CD14-positive monocyte (primary cell): ENCODE data around the gene SHQ1. TPM values are rescaled to one million over a fixed set of nuclear protein-coding genes. Genes with fewer than 3 reads are reported as not detected.

Experiments
- DNase-seq, 3 donors: peaks; one replicate each; pipeline ENCODE4 v3.0.0-alpha.2; 2011 to 2022
- H2AFZ ChIP-seq: 2 replicates; pipeline ENCODE4 v1.6.0; 2012; ENCODE audit warnings: mild to moderate bottlenecking, low read depth, low read length, inconsistent platforms; ENCODE audit not compliant: insufficient read depth, poor library complexity, severe bottlenecking
- H3K27ac ChIP-seq, 2 donors: 1 replicate in 1 of 2; 2 replicates in 1 of 2; pipeline ENCODE4 v1.5.1; 2012 to 2013; ENCODE audit warnings: low read length in 2 of 2, control low read depth in 1 of 2, inconsistent platforms in 1 of 2, low read depth in 1 of 2, mild to moderate bottlenecking in 1 of 2
- H3K27me3 ChIP-seq, 2 donors: one replicate each; pipeline versions ENCODE4 v1.6.0 to v1.6.1; 2011 to 2013; ENCODE audit warnings: low read length in 2 of 2; ENCODE audit not compliant: control insufficient read depth in 2 of 2, insufficient read depth in 2 of 2
- H3K36me3 ChIP-seq, 2 donors: replicated peaks in 1 of 2; 1 replicate in 1 of 2; 2 replicates in 1 of 2; pipeline versions ENCODE4 v1.5.1 to v1.6.1; 2012 to 2013; ENCODE audit warnings: low read length in 2 of 2, control low read depth in 1 of 2, inconsistent platforms in 1 of 2, mild to moderate bottlenecking in 1 of 2; ENCODE audit not compliant: insufficient read depth in 2 of 2, control insufficient read depth in 1 of 2
- H3K4me1 ChIP-seq, 2 donors: 1 replicate in 1 of 2; 2 replicates in 1 of 2; pipeline versions ENCODE4 v1.5.1 to v1.6.1; 2012 to 2013; ENCODE audit warnings: low read length in 2 of 2, control low read depth in 1 of 2, inconsistent platforms in 1 of 2, mild to moderate bottlenecking in 1 of 2, moderate library complexity in 1 of 2; ENCODE audit not compliant: insufficient read depth in 2 of 2, control insufficient read depth in 1 of 2
- H3K4me2 ChIP-seq: replicated peaks from 2 replicates; pipeline ENCODE3; 2012; ENCODE audit warnings: low read length, moderate library complexity, mild to moderate bottlenecking; ENCODE audit not compliant: poor library complexity, severe bottlenecking; ENCODE audit errors: extremely low read depth
- H3K4me3 ChIP-seq, 3 experiments: fragments of 200-600 bp in 1 of 3; sonication (generic) in 1 of 3; replicated peaks in 1 of 3; 1 replicate in 2 of 3; 2 replicates in 1 of 3; pipeline ENCODE4 v1.5.1; 2011 to 2013; ENCODE audit warnings: low read length in 3 of 3, mild to moderate bottlenecking in 3 of 3, control low read depth in 2 of 3, low read depth in 2 of 3, inconsistent platforms in 1 of 3, moderate library complexity in 1 of 3
- H3K79me2 ChIP-seq: 2 replicates; pipeline ENCODE4 v1.6.0; 2012; ENCODE audit warnings: mild to moderate bottlenecking, control low read depth, inconsistent platforms, low read length, moderate library complexity; ENCODE audit not compliant: insufficient read depth
- H3K9ac ChIP-seq: 2 replicates; pipeline ENCODE4 v1.6.0; 2017; ENCODE audit warnings: low read length, mild to moderate bottlenecking; ENCODE audit not compliant: insufficient read depth, poor library complexity, severe bottlenecking
- H3K9me3 ChIP-seq, 2 donors: replicated peaks in 1 of 2; 1 replicate in 1 of 2; 2 replicates in 1 of 2; pipeline versions ENCODE4 v1.5.1 to v1.6.1; 2012 to 2013; ENCODE audit warnings: low read length in 2 of 2, control low read depth in 1 of 2; ENCODE audit not compliant: control insufficient read depth in 1 of 2, insufficient read depth in 1 of 2
- H4K20me1 ChIP-seq: 2 replicates; pipeline ENCODE4 v1.6.0; 2012; ENCODE audit warnings: mild to moderate bottlenecking, low read length, control low read depth, moderate library complexity; ENCODE audit not compliant: insufficient read depth
- H3K27ac Mint-ChIP-seq, 7 donors: one replicate each; pipeline ENCODE4 v1.8.0; 2020; ENCODE audit warnings: mild to moderate bottlenecking in 7 of 7, mixed read lengths in 7 of 7, moderate library complexity in 6 of 7, inconsistent platforms in 2 of 7
- H3K27me3 Mint-ChIP-seq, 3 donors: one replicate each; pipeline ENCODE4 v1.8.0; 2021 to 2022; ENCODE audit warnings: low read depth in 3 of 3, mild to moderate bottlenecking in 3 of 3, mixed read lengths in 3 of 3, moderate library complexity in 3 of 3, inconsistent platforms in 1 of 3
- H3K36me3 Mint-ChIP-seq, 2 donors: one replicate each; pipeline ENCODE4 v1.8.0; 2020; ENCODE audit warnings: mixed read lengths in 2 of 2, inconsistent platforms in 1 of 2, mild to moderate bottlenecking in 1 of 2
- H3K4me1 Mint-ChIP-seq: one replicate; pipeline ENCODE4 v1.8.0; 2020; ENCODE audit warnings: mild to moderate bottlenecking, mixed read lengths
- H3K4me3 Mint-ChIP-seq, 2 donors: one replicate each; pipeline ENCODE4 v1.8.0; 2020; ENCODE audit warnings: mild to moderate bottlenecking in 2 of 2, mixed read lengths in 2 of 2, moderate library complexity in 1 of 2
- H3K9me3 Mint-ChIP-seq, 7 donors: one replicate each; pipeline ENCODE4 v1.8.0; 2020 to 2022; ENCODE audit warnings: mixed read lengths in 7 of 7, mild to moderate bottlenecking in 6 of 7, moderate library complexity in 6 of 7, inconsistent platforms in 2 of 7
- WGBS: methylation state at CpG from one replicate; pipeline ENCODE4 v1.1.5; 2013; ENCODE audit warnings: missing lambda C conversion rate; ENCODE audit not compliant: insufficient coverage; 5-methylcytosine and 5-hydroxymethylcytosine counted together
- intact Hi-C, 2 donors: fragments of 100-400 bp; cut with micrococcal nuclease; formaldehyde crosslinking; loops; one replicate each; pipeline versions ENCODE4 v1.15.0 to v1.15.1; 2023
- polyA plus RNA-seq, 3 donors: library from polyadenylated mRNA; depleted of rRNA in 1 of 3; unstranded in 2 of 3; stranded (reverse) in 1 of 3; fragments of 300-500 nt in 2 of 3; fragments of >200 nt in 1 of 3; fragmentation: Illumina TruSeq in 2 of 3; gene quantifications; 1 replicate in 2 of 3; 2 replicates in 1 of 3; pipeline ENCODE4 v1.2.3, GENCODE V29; 2012 to 2021
- TF ChIP-seq, protein P1 (sequence below): fragments of 200-600 bp; IDR thresholded peaks from one replicate; pipeline ENCODE4 v1.8.0; 2022; ENCODE audit warnings: antibody characterized with exemption, mild to moderate bottlenecking

SHQ1 gene
- polyA plus RNA-seq, 3 donors = 3.5 to 31.6 (median 8.2) TPM

GRCh38 chr3:72702997-72703396 is 145.2 kb downstream of the SHQ1 start:
- Mint-ChIP-seq H3K27me3 (peaks cover 0 to 3% (median 3%) of the 10 kb centered on the region in 3 donors), H3K36me3 (no peaks in the 10 kb centered on the region), H3K4me3 (no peak overlapping the region), H3K9me3 (no peaks in the 10 kb centered on the region), H3K27ac (no peak overlapping the region), H3K4me1 (peaks cover 1% of the 10 kb centered on the region)
- TF ChIP-seq, protein P1, sequence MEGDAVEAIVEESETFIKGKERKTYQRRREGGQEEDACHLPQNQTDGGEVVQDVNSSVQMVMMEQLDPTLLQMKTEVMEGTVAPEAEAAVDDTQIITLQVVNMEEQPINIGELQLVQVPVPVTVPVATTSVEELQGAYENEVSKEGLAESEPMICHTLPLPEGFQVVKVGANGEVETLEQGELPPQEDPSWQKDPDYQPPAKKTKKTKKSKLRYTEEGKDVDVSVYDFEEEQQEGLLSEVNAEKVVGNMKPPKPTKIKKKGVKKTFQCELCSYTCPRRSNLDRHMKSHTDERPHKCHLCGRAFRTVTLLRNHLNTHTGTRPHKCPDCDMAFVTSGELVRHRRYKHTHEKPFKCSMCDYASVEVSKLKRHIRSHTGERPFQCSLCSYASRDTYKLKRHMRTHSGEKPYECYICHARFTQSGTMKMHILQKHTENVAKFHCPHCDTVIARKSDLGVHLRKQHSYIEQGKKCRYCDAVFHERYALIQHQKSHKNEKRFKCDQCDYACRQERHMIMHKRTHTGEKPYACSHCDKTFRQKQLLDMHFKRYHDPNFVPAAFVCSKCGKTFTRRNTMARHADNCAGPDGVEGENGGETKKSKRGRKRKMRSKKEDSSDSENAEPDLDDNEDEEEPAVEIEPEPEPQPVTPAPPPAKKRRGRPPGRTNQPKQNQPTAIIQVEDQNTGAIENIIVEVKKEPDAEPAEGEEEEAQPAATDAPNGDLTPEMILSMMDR = no peak
- H3K9ac ChIP-seq = no peak overlapping the region
- no peaks in the 10 kb centered on the region for H3K4me1 ChIP-seq
- no peaks in the 10 kb centered on the region for H3K36me3 ChIP-seq
- no peak overlapping the region for H3K27ac ChIP-seq
- WGBS = 96% methylated on average over 3 of the region's 4 CpGs
- intact Hi-C loops = no loop called here
- DNase-seq = no peak
- H3K4me3 ChIP-seq = no peak overlapping the region
- no peaks in the 10 kb centered on the region for H3K27me3 ChIP-seq
- no peaks in the 10 kb centered on the region for H3K79me2 ChIP-seq
- H2AFZ ChIP-seq = no peak overlapping the region
- H3K4me2 ChIP-seq = no peak overlapping the region
- H3K9me3 ChIP-seq = no peaks in the 10 kb centered on the region
- no peaks in the 10 kb centered on the region for H4K20me1 ChIP-seq

DNA sequence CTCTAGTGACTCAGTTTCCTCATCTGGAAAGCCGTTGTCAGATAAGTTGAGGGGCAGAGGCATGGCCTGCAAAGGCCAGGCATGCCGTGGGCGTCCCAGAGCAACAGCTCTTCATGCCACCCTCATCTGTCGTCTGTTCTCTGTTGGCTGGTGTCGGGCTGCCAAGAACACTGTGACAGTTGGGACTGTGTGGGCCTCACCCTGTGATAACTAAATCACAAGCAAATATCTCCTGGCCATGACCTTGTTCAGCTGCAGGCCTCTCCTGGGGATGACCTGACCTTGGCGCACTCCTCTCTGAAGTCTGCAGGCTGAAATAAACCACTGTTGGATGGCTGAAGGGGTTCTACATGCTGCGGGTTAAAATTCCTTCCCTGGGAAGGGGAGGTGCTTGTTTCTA is 145.9 kb downstream of the SHQ1 start:
- Mint-ChIP-seq H3K27me3 (peaks cover 0 to 3% (median 3%) of the 10 kb centered on the region in 3 donors), H3K36me3 (no peaks in the 10 kb centered on the region), H3K4me3 (no peak overlapping the region), H3K9me3 (no peaks in the 10 kb centered on the region), H3K4me1 (peaks cover 3% of the 10 kb centered on the region), H3K27ac (no peak overlapping the region)
- H4K20me1 ChIP-seq = no peaks in the 10 kb centered on the region
- no peak overlapping the region for H3K4me2 ChIP-seq
- H3K36me3 ChIP-seq = no peaks in the 10 kb centered on the region
- H3K27ac ChIP-seq = no peak overlapping the region
- H3K4me1 ChIP-seq = no peaks in the 10 kb centered on the region
- no peak for DNase-seq
- TF ChIP-seq, protein P1 = no peak
- no peak overlapping the region for H3K4me3 ChIP-seq
- WGBS = 96% methylated on average over 5 of the region's 7 CpGs
- intact Hi-C loops = no loop called here
- H3K9me3 ChIP-seq = no peaks in the 10 kb centered on the region
- H2AFZ ChIP-seq = no peak overlapping the region
- no peaks in the 10 kb centered on the region for H3K79me2 ChIP-seq
- no peak overlapping the region for H3K9ac ChIP-seq
- no peaks in the 10 kb centered on the region for H3K27me3 ChIP-seq
